ENCODE data around the gene RC3H1. TPM values are rescaled to one million over a fixed set of nuclear protein-coding genes. Genes with fewer than 3 reads are reported as not detected.
"Not testable (repeated sequence)": the region's sequence is repeated elsewhere in the genome, so short reads cannot be mapped to it uniquely, and the experiment has no call there.

The RC3H1 gene
- total and polyA plus RNA-seq, 9 of the 15 experiments (the other 6 are each of a cell fraction or from before 2014, with no cell fraction given): 2.4 to 31.7 (median 12.4) TPM

- CTCF ChIA-PET (ENCODE audit: low intra/inter-chr PET ratio): interaction anchor here (0.7 to 1.0 kb wide), 2 partner anchors 18 to 502 kb away, joined by 4 to 5 read pairs; no protein-coding TSS in a partner anchor
- H4K20me1 ChIP-seq (replicated peaks; ENCODE audit: control insufficient read depth, insufficient read depth, low read length); H3K9ac ChIP-seq (ENCODE audit: insufficient read depth in 1 of 2, low read depth in 2 of 2, low read length in 2 of 2); FAIRE-seq; ATAC-seq; H3K9me3 ChIP-seq (replicated peaks; ENCODE audit: control insufficient read depth, insufficient read depth, low read depth, low read length); H3K27me3 ChIP-seq (ENCODE audit: control insufficient read depth in 2 of 2, insufficient read depth in 2 of 2, low read length in 2 of 2); H2AFZ ChIP-seq (ENCODE audit: low read depth, low read length); H3K4me3 ChIP-seq; H3K79me2 ChIP-seq (ENCODE audit: control insufficient read depth, insufficient read depth, low read length); DNase-seq (ENCODE audit: extremely low read depth in 1 of 4, low spot score in 3 of 4); H3K4me1 ChIP-seq (replicated peaks in 1 of 2; ENCODE audit: control insufficient read depth in 2 of 2, insufficient read depth in 2 of 2, low read length in 2 of 2); intact Hi-C loops (cut with micrococcal nuclease); H3K9me1 ChIP-seq (ENCODE audit: control insufficient read depth, insufficient read depth, low read length); in situ Hi-C loops (cut with MboI); BruUV-seq (replicated peaks); H3K27ac ChIP-seq (ENCODE audit: extremely low read depth, low read depth, low read length); H3K4me2 ChIP-seq (ENCODE audit: insufficient read depth, low read length): not testable (repeated sequence)
- WGBS (ENCODE audit: insufficient coverage, low coverage, missing lambda C conversion rate): 92% methylated on average over 5 of the region's 5 CpGs
- TF ChIP-seq ZNF121 (CRISPR knock-in tag; conservative IDR thresholded peaks at IDR 0.05): peak; percentile 73
- POLR2A ChIA-PET: interaction anchor here (2.1 kb wide), 1 partner anchor 15 kb away, joined by 6 read pairs; no protein-coding TSS in a partner anchor
- peaks cover 25% of the 10 kb centered on the region; the same call in 1 of the 3 replicates for H3K36me3 ChIP-seq (ENCODE audit: control insufficient read depth, insufficient read depth, low read length)
These were observed 91.6 kb downstream of the RC3H1 start for GRCh38 chr1:173930541-173930940.

DNA sequence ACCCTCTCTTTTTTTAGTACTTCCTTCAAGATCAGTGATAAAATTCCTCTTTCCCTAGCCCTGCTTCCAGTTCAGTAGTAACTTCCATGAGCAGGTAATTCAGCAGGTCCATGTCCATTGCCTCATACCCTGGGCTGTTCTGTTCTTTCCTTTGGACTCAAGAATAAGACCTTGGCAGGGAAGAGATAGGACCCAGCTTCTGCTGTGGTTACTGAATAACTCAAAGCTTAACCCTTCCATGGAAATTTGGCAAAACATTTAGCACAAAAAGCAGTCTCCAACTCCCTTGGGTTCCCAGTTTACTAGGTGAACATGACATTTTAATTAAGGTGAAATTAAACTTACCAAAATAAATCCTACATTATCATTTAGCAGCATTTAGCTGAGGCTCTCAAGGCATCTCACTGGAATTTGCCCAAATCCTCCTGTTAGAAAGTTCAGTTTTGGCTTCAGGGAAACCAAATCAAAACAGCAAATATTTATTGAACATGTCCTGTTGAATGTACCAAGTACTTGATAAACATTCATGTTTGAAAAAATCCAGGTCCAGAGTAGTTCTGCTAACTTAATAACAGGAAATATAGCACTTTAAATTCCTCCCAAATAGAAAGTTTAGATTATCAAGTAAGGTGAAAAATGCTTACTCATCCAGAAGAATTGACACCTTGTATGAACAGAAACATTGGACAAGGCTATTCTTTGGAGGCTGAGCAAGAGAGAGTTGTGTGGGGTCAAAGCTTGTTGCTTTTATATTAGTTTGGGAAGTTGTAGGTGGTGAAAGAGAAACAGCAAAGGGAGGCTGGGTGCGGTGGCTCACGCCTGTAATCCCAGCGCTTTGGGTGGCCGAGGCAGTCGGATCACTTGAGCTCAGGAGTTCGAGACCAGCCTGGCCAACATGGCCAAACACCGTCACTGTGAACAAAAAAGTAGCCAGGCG lies 96.6 kb downstream of the RC3H1 start:
- POLR2A ChIA-PET: interaction anchor here (0.8 to 1.6 kb wide), 4 partner anchors 10 to 58 kb away, joined by 3 to 6 read pairs (median 4); partner anchors contain the start of genes GAS5 and ZBTB37
- Histone ChIP-seq H4K20me1 (replicated peaks; ENCODE audit: control insufficient read depth, insufficient read depth, low read length) (no peaks in the 10 kb centered on the region), H3K4me1 (replicated peaks in 1 of 2; ENCODE audit: control insufficient read depth in 2 of 2, insufficient read depth in 2 of 2, low read length in 2 of 2) (peaks cover 3% of the 10 kb centered on the region in 2 experiments; a peak in 2 of 5 replicates), H3K79me2 (ENCODE audit: control insufficient read depth, insufficient read depth, low read length) (no peaks in the 10 kb centered on the region), H3K9me1 (ENCODE audit: control insufficient read depth, insufficient read depth, low read length) (no peaks in the 10 kb centered on the region), H3K9ac (ENCODE audit: insufficient read depth in 1 of 2, low read depth in 2 of 2, low read length in 2 of 2) (no peak overlapping the region), H3K4me3 (no peak overlapping the region), H3K27me3 (ENCODE audit: control insufficient read depth in 2 of 2, insufficient read depth in 2 of 2, low read length in 2 of 2) (peaks cover 0 to 5% of the 10 kb centered on the region in 2 experiments; a peak in 1 of 5 replicates), H3K4me2 (ENCODE audit: insufficient read depth, low read length) (no peak overlapping the region), H3K9me3 (replicated peaks; ENCODE audit: control insufficient read depth, insufficient read depth, low read depth, low read length) (no peaks in the 10 kb centered on the region), H3K36me3 (ENCODE audit: control insufficient read depth, insufficient read depth, low read length) (no peaks in the 10 kb centered on the region), H2AFZ (ENCODE audit: low read depth, low read length) (no peak overlapping the region), H3K27ac (ENCODE audit: extremely low read depth, low read depth, low read length) (no peak overlapping the region)
- TF ChIP-seq NFE2L1 (tag; IDR thresholded peaks at IDR 0.05; ENCODE audit: borderline replicate concordance, low read depth): peak; percentile 56
- TF ChIP-seq, protein P1, sequence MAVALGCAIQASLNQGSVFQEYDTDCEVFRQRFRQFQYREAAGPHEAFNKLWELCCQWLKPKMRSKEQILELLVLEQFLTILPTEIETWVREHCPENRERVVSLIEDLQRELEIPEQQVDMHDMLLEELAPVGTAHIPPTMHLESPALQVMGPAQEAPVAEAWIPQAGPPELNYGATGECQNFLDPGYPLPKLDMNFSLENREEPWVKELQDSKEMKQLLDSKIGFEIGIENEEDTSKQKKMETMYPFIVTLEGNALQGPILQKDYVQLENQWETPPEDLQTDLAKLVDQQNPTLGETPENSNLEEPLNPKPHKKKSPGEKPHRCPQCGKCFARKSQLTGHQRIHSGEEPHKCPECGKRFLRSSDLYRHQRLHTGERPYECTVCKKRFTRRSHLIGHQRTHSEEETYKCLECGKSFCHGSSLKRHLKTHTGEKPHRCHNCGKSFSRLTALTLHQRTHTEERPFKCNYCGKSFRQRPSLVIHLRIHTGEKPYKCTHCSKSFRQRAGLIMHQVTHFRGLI (CRISPR knock-in tag; IDR thresholded peaks at IDR 0.05): no peak
- TF ChIP-seq SETDB1 (IDR thresholded peaks at IDR 0.05; ENCODE audit: low read length): no peak
- no peak for TF ChIP-seq CBFA2T2 (conservative IDR thresholded peaks at IDR 0.05)
- peak; percentile 75 for TF ChIP-seq NFE2 (IDR thresholded peaks at IDR 0.05; ENCODE audit: low read depth)
- TF ChIP-seq MAFG (tag; conservative IDR thresholded peaks at IDR 0.05): peak; percentile 91
- no peak for TF ChIP-seq EP300 (IDR thresholded peaks at IDR 0.05; ENCODE audit: low read length)
- no peak for TF ChIP-seq FOXK1 (CRISPR knock-in tag; IDR thresholded peaks at IDR 0.05; ENCODE audit: borderline replicate concordance)
- TF ChIP-seq MAFF (IDR thresholded peaks at IDR 0.05; ENCODE audit: low read length): peak; percentile 66; the same call in 1 of the 2 replicates
- peak; percentile 95 for TF ChIP-seq ZNF316 (IDR thresholded peaks at IDR 0.05)
- peak; percentile 63; the same call in 1 of the 2 replicates for TF ChIP-seq MAFK (IDR thresholded peaks at IDR 0.05; ENCODE audit: low read length)
- TF ChIP-seq C11orf30 (IDR thresholded peaks at IDR 0.05; ENCODE audit: low read depth): peak; percentile 92
- TF ChIP-seq NFYB (IDR thresholded peaks at IDR 0.05; ENCODE audit: extremely low read depth, insufficient read length): no peak
- TF ChIP-seq MBD2 (IDR thresholded peaks at IDR 0.05; ENCODE audit: borderline replicate concordance, low read depth): no peak
- DNase-seq (ENCODE audit: extremely low read depth in 1 of 4, low spot score in 3 of 4) (no peak), ATAC-seq (no peak), FAIRE-seq (no peak)
- no TSS peak for BruUV-seq (replicated peaks)
- intact Hi-C loops (cut with micrococcal nuclease) (no loop called here), in situ Hi-C loops (cut with MboI) (no loop called here)
- CTCF ChIA-PET (ENCODE audit: low intra/inter-chr PET ratio): no interaction called here
- WGBS (ENCODE audit: insufficient coverage, low coverage, missing lambda C conversion rate): 77% methylated on average over 8 of the region's 8 CpGs

Data from K562 (cell line).